Activated CD4-positive, alpha-beta T cell treated with anti-CD3 and anti-CD28 coated beads, Interleukin-2, Interleukin-6, amounts not matched to agents 100 ng/mL and 50 ng/mL, durations not matched to agents 16 hours and 8 hours (primary cell): ENCODE measurements around the gene BCKDK.
"Not testable (repeated sequence)": the region's sequence is repeated elsewhere in the genome, so short reads cannot be mapped to it uniquely, and the experiment has no call there.

ENCODE experiments used
- DNase-seq: peaks from one replicate; pipeline ENCODE4 v3.0.0-alpha.2; 2020

Gene BCKDK

DNA sequence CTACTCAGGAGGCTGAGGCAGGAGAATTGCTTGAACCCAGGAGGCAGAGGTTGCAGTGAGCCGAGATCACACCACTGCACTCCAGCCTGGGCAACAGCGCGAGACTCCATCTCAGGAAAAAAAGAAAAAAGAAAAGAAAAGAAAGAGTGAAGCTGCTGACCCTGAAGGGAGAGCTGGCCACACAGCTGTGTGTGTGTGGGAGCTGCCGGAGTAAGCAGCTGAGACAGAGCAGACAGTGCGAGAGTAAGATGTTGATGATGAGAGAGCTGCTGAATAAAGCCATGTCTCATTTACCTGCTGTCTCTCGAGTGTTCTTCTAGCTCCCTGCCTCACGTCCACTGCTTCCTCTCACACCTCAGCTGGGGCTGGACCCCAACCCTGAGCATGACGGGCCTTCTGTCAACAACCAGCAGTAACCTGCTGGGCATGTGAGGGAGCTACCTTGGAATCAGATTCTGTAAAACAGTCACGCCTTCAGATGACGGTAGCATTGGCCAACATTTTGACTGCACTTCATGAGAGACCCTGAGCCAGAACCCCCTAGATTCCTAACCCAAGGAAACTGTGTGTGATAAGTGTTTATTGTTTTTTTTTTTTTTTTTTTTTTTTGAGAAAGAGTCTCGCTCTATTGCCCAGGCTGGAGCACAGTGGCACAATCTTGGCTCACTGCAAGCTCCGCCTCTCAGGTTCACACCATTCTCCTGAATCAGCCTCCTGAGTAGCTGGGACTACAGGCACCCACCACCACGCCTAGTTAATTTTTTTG lies 7.1 kb upstream of the BCKDK start:
- not testable (repeated sequence) for DNase-seq

DNA sequence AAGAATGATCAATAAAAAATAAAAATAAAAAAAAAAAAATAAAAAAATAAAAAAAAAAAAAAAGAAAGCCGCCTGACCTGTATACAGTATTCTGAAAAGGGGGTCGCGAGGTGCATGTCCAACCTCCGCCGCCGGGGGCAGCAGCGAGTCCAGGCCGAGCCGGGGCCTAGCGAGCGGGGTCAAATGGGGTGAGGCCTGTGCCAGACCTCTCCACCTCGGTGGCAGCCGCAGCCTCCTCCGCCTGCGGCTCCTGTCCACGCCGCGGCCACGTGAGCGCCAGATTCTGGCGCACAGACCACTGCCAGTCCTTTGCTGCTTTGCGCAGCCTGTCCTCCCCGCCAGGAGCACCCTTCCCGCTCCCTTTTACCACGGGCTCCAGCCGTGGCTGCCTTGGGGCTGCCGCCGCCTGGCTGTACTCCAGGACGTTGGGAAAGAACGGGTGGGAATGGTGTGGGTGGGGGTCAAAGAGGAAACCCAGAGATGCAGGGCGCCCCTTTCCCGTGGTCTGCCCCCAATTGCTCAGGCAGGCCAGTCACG lies 2.4 kb upstream of the BCKDK start:
- DNase-seq = peak; percentile 90

DNA sequence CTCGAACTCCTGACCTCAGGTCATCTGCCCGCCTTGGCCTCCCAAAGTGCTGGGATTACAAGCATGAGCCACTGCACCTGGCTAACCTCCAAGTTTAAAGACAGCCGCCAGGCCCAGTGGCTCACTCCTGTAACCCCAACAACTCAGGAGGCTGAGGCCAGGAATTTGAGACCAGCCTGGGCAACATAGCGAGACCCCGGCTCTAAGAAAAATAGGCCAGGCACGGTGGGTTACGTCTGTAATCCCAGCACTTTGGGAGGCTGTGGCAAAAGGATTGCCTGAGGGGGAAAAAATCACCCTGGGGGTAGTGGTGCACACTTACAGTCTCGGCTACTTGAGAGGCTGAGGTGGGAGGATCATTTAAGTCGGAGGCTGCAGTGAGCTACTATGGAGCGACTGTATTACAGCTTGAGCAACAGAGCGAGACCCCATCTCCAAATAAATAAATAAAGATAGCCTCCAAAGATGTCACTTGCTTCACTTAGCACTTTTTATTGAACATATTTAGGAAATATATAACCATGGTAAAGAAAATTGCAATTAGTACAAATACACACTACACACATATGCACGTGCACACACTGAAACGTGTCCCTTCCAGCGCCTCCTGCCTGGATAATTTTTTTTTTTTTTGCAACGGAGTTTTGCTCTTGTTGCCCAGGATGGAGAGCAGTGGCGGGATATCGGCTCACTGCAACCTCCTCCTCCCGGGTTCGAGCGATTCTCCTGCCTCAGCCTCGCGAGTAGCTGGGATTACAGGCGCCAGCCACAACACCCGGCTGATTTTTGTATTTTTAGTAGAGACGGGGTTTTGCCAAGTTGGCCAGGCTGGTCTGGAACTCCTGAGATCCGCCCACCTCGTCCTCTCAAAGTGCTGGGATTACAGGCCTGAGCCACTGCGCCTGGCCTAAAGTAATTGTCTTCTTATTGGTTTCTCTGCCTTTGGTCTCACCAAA lies 1.4 kb upstream of the BCKDK start:
- DNase-seq = no peak

DNA sequence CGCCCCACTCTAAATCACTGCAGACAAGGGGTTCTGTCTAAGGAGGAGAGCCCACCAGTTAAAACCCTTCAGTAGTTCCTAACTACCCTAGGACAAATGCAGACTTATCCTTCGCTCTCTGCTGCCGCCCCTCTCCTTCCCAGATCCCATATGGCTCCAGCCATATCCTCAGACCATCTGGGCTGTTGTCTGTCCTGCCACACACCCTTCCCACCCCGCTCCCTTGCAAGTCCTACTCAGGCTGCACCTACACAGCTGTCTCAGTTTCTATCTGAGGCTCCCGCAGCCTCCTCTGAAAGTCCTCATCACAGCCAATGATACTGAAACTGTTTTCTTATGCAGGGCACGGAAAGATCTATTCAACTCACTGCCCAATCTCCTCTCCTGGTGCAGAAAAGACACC lies 720 bp upstream of the BCKDK start:
- peak; percentile 67 for DNase-seq

DNA sequence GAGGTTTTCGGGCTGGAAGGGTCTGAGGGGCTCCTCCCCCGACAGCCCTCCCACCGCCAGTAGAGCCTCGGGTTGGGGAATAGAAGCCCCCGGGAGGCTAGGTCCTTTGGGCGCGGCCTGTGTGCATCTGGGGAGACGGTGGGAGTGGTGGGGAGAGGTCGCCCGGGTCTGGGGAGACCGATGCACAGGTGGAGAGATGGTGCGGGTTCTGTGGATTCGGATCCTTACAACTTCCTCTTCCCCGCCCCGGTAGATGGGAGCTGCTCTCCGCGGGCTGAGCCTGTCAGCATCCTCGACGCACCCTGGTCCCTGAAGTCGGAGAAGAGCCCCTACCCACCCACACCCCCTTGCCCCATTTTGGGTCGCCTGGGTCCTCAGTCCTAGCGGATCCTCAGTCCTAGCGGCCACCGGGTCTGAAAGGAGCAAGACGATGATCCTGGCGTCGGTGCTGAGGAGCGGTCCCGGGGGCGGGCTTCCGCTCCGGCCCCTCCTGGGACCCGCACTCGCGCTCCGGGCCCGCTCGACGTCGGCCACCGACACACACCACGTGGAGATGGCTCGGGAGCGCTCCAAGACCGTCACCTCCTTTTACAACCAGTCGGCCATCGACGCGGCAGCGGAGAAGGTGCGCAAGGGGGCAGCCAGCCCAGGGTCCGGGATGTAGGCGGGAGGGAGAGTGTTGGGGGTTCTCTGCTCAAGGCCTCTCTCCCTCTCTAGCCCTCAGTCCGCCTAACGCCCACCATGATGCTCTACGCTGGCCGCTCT lies 790 bp downstream of the BCKDK start:
- no peak for DNase-seq

DNA sequence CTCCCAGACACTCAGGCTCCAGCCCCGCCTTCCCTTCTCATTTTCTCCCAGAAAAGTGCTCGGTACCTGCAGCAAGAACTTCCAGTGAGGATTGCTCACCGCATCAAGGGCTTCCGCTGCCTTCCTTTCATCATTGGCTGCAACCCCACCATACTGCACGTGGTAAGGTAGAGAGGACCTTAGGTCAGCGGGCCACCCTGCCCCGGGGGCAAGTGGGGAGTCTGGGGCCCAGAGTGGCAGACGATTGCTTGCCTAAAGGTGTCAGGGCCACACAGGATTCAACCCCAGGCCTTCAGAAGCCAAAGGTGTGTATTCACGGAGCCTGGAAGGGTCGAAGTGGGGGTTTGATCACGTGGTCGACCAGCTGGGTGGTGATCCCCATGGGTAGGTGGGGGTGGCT lies 1.4 kb downstream of the BCKDK start:
- DNase-seq = no peak

DNA sequence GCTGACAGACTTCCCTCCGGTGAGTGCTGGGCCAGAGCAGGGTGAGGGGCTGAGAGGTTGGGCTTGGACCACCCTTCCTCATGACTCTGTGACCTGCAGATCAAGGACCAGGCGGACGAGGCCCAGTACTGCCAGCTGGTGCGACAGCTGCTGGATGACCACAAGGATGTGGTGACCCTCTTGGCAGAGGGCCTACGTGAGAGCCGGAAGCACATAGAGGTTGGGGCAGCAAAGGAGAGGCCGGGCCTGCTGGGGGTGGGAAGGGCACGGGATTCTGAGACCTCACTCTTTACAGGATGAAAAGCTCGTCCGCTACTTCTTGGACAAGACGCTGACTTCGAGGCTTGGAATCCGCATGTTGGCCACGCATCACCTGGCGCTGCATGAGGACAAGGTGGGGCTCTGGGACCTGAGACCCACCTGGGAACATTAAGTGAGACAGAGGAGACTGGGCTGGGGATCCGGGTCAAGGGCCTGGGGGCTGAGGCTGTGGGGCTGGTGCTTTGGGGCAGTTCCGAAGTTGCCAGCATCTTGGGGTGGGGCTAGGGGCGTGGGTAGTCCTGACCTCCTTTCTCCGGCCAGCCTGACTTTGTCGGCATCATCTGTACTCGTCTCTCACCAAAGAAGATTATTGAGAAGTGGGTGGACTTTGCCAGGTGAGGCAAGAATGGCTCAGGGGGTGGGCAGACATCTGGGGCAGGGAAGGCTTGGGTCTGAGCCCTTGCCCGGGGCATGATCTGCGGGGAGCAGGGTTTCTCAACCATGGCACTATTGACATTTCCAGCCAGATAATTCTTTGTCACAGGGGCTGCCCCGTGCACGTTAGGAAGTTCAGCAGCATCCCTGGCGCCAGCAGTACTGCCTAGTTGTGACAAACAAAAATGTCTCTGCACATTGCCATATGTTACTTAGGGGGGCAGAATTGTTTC lies 2.2 kb downstream of the BCKDK start:
- no peak for DNase-seq

DNA sequence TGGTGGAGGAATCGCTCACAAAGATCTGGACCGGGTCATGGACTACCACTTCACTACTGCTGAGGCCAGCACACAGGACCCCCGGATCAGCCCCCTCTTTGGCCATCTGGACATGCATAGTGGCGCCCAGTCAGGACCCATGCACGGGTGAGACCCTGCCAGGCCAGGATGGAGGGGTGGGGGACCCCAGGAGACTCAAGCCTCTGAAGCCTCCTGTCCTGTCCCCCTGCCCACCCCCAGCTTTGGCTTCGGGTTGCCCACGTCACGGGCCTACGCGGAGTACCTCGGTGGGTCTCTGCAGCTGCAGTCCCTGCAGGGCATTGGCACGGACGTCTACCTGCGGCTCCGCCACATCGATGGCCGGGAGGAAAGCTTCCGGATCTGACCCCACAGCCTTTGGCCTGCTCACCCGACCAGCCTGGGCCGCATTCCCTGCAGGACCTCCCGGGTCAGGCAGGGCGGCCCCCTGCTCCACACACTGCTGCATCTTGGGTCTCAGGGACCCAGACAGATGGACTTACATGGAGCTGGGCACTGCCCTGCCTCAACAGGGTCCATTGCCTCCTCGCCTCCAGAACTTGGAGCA lies 3.8 kb downstream of the BCKDK start:
- no peak for DNase-seq

DNA sequence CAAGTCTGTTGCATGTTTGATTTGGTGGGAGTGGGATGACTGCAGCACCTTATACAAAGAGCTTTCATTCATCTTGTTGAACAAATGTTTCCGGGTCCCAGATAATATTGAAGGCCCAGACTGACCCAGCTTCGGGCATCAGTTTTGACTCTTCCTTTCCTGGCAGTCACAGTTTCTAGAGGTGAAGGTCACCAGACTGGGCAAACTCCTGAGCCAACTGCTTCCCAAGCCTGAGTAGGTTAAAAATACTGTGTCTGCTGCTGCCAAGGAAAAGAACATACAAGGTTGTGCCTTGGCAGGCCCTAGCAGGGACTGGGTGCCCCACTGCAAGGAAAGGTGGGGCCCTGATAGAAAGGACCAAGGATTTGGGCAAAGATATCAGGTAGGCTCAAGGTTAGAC lies 4.5 kb downstream of the BCKDK start:
- no peak for DNase-seq

DNA sequence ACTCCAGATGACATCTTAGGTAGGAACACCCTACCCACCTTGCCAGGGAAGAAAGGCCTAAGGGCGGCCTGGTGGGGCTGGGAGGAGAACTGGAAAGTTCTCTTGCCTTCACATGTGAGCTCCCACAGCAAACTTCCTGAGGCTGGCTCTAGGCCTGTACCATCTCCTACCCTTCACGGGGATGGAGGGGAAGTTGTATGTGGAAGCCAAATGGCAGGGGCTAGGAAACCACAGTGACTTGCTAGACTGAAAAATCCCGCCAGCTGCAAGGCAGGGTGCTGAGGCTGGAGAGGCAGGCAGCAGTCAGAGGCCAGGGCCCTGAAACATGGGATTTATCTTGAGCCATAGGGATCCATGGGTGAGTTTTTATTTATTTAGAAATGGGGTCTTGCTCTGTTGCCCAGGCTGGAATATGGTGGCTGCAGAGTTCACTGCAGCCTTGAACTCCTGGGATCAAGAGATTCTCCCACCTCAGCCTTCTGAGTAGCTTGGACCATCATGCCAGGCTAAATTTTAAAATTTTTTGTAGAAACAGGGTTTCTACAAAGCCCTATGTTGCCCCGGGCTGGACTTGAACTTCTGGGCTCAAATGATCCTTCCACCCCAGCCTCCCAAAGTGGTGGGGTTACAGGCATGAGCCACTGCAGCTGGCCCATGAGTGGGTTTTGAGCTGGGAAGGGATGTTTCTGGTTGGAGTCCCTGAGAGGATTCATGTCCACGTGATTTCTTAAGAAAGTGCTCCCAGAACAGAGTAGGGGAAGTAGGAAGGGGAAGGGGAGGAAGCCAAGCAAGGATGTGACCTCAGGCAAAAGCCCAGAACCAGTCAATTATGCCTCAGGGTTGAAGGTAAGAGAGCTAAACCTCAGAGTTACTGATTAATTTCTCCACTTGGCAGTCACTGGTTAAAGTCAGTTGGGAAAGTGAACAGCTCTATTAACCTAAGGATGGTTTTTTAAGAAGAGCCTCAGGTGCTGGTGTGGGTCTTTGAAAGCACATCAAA lies 5.2 kb downstream of the BCKDK start:
- no peak for DNase-seq

DNA sequence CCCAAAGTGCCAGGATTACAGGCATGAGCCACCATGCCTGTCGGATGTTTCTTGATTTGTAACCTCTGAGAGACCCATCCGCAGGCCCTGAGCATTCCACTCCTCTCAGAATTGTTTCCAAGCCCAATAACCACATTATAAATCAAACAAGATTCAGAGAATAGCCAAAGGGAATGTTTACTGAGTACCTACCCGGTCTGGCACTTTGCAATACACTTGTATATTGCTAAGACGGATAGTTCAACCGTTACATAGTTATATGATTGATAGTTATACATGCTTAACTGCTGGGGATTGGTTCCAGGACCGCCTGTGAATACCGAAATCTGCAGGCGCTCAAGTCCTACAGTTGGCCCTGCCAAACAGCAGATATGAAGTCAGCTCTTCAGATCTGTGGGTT lies 6.3 kb downstream of the BCKDK start:
- no peak for DNase-seq

DNA sequence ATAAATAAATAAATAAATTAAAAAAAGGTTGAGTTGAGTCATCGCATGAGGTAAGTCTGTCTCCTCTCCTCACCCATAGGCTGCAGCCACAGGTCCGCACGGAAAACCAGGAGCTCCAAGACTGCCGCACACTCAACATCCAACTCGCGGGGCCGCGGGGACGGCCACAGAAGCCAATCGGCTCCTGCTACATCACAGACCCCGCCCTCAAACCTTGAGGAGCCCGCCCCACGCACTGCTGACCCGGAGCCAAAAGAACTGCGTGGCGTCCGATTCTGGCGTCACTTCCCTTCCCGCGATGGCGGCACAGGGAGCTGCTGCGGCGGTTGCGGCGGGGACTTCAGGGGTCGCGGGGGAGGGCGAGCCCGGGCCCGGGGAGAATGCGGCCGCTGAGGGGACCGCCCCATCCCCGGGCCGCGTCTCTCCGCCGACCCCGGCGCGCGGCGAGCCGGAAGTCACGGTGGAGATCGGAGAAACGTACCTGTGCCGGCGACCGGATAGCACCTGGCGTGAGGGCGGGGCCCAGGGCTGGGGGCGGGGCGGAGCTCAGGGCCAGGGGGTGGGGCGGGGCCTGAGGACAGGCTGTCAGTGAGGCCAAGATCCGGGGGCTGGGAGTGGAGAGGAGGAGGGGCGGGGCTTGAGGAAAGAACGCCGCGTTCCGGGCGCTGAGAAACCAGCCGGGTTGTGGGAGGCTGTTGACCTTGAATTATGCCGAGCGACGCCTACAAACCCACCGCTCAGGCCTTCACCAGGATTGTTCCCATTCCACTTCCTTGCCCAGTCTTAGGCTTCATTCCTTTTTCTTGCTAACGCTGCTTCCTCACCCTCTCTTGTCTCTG lies 9.4 kb downstream of the BCKDK start, which contains the start of gene KAT8:
TSS of gene KAT8 (plus strand) at position 281 of the 839 bp plus-strand sequence. CDS start at position 299, 18 bp downstream.
- peak; percentile 99 for DNase-seq

DNA sequence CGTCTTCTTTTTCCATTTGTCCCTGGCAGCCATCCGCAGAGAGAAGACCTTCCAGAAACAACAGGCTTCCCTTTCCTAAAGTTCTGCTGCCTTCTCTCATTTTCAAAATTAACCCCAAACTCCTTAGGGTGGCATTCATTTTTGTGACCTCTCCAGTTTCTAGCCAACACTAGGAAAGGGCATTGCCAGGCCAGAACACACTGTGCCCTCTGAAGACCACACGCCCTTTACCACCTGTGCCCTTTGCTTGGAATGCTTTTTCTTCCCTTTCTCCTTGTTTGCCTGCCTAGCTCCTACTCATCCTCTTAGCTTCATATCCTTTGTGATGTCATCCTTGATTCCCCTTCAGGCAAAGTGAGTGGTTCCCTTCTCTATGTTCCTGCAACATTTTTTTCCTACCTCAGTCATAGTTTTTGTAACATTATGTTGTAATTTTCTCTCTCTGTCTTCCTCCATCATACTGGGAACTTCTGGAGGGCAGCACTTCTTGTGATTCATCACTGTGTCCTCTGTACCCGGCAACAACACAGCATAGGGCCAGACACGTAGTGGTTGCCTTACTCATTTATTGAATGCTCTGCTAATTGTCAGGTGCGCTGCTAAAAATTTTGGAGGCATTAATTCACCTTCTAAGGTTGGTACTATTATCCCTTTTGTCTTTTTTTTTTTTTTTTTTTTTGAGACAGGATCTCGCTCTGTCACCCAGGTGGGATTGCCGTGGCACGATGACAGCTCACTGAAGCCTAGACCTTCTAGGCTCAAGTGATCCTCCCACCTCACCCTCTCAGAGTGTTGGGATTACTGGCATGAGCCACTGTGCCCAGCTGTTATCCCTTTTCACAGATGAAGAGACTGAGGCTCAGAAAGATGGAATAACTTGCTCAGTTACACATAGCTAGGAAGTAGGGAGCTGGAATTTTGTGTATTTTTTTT lies 10.3 kb downstream of the BCKDK start:
- no peak for DNase-seq

DNA sequence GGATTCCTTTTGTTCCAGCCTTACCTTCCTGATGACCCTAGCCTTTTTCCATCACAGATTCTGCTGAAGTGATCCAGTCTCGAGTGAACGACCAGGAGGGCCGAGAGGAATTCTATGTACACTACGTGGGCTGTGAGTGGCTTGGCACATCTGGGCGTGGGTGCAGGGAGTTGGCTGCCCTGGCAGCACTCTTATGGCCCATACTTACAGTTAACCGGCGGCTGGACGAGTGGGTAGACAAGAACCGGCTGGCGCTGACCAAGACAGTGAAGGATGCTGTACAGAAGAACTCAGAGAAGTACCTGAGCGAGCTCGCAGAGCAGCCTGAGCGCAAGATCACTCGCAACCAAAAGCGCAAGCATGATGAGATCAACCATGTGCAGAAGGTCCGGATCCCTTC lies 11.9 kb downstream of the BCKDK start:
- no peak for DNase-seq

DNA sequence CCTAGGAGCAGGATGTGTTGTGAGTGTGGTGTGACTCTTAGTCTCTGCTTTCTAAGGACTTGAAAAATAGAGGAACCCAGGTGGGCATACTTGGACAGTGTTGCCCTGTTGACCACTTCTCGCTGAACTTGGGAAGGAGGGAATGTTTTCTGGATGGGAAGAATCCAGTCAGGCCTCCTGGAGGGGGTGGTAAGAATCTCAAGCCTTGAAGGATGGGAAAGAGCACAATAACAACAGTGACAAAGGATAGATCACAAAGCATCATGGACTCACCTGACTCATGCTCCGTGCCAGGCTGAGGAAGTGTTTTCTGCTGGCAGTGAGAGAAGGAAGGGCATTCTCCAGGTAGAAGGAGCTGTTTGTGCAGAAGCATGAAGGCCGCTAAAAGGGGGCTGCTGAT lies 17.7 kb downstream of the BCKDK start:
- DNase-seq = no peak

DNA sequence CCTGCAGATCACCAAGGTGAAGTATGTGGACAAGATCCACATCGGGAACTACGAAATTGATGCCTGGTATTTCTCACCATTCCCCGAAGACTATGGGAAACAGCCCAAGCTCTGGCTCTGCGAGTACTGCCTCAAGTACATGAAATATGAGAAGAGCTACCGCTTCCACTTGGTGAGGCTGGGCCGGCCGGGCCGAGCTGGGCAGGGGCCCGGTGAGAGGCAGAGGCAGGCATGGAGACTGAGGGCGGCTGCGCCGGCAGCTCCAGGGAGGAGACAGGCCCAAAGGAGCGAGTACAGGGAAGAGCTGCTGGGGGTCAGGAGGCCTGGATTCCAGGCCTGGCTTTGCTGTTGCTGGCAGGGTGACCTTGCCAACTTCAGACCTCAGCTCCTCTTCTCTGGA lies 19.0 kb downstream of the BCKDK start:
- DNase-seq = no peak

DNA sequence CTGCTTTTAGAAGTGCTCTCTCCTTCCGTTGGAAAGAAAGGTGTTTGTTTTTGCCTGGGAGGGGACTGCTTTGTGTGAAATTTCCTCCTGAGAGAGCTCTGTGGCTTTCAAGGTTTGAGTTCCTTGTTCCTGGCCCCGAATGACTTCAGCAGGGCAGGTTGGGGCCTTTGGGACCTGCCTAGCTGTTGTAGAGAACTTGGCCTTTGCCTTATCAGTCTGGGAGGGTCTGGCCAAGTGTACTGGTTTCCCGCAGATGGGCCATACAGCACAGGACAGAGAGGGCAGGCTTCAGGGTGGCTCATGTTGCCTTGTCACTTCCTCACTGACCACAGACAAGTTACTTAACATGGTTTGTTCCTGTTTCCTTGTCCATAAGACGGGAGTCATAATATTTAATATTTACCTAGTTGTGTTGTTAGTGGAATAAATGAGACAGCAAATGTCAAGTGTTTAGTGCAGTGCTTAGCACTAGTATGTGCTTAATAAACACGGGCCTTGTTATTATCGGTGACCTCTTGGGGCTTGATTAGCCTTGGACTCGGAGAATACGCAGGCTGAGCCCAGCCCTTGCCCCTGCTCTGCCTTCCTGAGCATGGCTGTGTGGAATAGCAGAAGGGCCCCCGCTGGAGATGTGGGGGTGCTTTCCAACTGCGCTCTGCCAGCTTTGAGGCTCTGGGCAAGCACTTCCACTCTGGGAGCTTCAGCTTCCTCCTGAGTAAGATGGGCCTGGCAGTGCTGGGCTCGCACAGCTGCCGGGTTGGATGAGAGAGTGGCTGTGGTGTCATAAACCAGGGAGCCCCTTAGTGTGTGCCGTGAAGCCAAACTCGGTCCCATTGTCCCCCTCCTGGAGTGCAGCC lies 20.8 kb downstream of the BCKDK start:
- DNase-seq = no peak
